ENCODE measurements around the gene BCL3.

The BCL3 gene

GRCh38 chr19:44752816-44753625 lies 4.5 kb downstream of the BCL3 start (continued):
- TF ChIP-seq GLIS2 (tag by site-specific recombination; IDR thresholded peaks at IDR 0.05) (peak; percentile 89), ZSCAN30 (tag by site-specific recombination; IDR thresholded peaks at IDR 0.05) (0 out of 2 replicates have a peak, but pooled peaks have one; percentile 15), SALL2 (tag by site-specific recombination; IDR thresholded peaks at IDR 0.05; ENCODE audit: borderline replicate concordance) (no peak), PRDM2 (tag by site-specific recombination; IDR thresholded peaks at IDR 0.05; ENCODE audit: borderline replicate concordance) (no peak), YY2 (tag by site-specific recombination; IDR thresholded peaks at IDR 0.05) (no peak), ZBTB7A (tag by site-specific recombination; IDR thresholded peaks at IDR 0.05; ENCODE audit: low read depth) (no peak), ZBTB17 (tag by site-specific recombination; IDR thresholded peaks at IDR 0.05) (peak; percentile 73), ZNF18 (tag by site-specific recombination; IDR thresholded peaks at IDR 0.05) (peak; percentile 86), ZBTB21 (tag by site-specific recombination; IDR thresholded peaks at IDR 0.05) (peak; percentile 90), GLI2 (tag by site-specific recombination; IDR thresholded peaks at IDR 0.05; ENCODE audit: borderline replicate concordance, low read depth) (no peak), ZFHX2 (tag by site-specific recombination; conservative IDR thresholded peaks at IDR 0.05) (peak; percentile 92), ZNF274 (IDR thresholded peaks at IDR 0.05; ENCODE audit: low read length) (no peak), ZNF274 (tag by site-specific recombination; IDR thresholded peaks at IDR 0.05; ENCODE audit: borderline replicate concordance) (no peak), ZNF248 (tag by site-specific recombination; IDR thresholded peaks at IDR 0.05) (no peak), ZFP41 (tag by site-specific recombination; IDR thresholded peaks at IDR 0.05; ENCODE audit: borderline replicate concordance) (no peak), ZBTB1 (tag by site-specific recombination; IDR thresholded peaks at IDR 0.05) (peak; percentile 82; the same call in 1 of the 2 replicates), FEZF1 (tag by site-specific recombination; IDR thresholded peaks at IDR 0.05) (peak; percentile 48), ZNF670 (tag by site-specific recombination; IDR thresholded peaks at IDR 0.05; ENCODE audit: low read depth) (no peak), ZNF354C (tag by site-specific recombination; IDR thresholded peaks at IDR 0.05; ENCODE audit: borderline replicate concordance, low read depth) (no peak), ZNF311 (tag by site-specific recombination; IDR thresholded peaks at IDR 0.05; ENCODE audit: borderline replicate concordance) (no peak), ZNF621 (tag by site-specific recombination; IDR thresholded peaks at IDR 0.05) (no peak), ZSCAN16 (tag by site-specific recombination; IDR thresholded peaks at IDR 0.05) (no peak), ZIC2 (tag by site-specific recombination; IDR thresholded peaks at IDR 0.05) (peak; percentile 96), ELK4 (IDR thresholded peaks at IDR 0.05; ENCODE audit: borderline replicate concordance, low read depth, low read length) (no peak), ZNF658 (tag by site-specific recombination; IDR thresholded peaks at IDR 0.05) (no peak), ZNF791 (tag by site-specific recombination; IDR thresholded peaks at IDR 0.05) (no peak), REPIN1 (tag by site-specific recombination; IDR thresholded peaks at IDR 0.05; ENCODE audit: low read depth) (no peak), ZNF239 (tag by site-specific recombination; IDR thresholded peaks at IDR 0.05) (0 out of 2 replicates have a peak, but pooled peaks have one; percentile 23), HOXA7 (CRISPR knock-in tag; IDR thresholded peaks at IDR 0.05; ENCODE audit: borderline replicate concordance) (no peak), OSR2 (tag by site-specific recombination; IDR thresholded peaks at IDR 0.05) (peak; percentile 63), ZNF664 (tag by site-specific recombination; IDR thresholded peaks at IDR 0.05) (peak; percentile 72; the same call in 1 of the 2 replicates), ZNF23 (tag by site-specific recombination; IDR thresholded peaks at IDR 0.05; ENCODE audit: borderline replicate concordance) (no peak), ZNF433 (tag by site-specific recombination; IDR thresholded peaks at IDR 0.05; ENCODE audit: low read depth) (no peak)
